ENCODE measurements around the gene MMP23B.

The MMP23B gene

DNA sequence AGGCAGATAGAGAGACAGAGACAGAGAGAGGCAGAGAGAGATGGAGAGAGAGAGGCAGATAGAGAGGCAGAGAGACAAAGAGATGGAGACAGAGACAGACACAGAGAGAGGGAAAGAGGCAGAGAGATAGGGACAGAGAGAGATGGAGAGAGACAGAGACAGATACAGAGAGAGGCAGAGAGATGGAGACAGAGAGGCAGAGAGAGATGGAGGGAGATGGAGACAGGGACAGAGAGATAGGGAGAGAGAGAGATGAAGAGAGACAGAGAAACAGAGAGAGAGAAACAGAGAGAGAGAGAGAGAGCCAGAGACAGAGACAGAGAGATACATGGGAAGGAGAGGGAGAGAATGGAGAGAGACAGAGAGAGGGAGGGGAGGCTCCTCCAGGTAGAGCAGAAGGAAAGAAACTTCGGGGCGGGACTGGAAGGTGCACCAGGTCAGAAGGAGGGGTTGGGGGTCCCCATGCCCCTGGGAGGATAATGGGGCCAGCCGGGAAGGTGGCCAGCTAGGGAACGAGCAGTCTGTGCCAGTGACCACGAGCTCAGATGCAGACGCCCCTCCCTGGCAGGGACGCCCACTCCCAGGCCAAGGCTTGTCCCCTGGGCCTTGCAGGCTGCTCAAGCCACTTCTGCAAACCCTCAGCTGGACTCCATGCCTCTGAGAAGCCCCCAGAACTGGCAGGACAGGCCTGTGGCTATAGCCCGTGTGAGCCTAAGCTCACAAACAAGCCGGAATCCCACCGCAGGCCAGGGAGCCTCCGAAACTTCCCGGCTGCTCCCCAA lies 35.3 kb upstream of the MMP23B start:
- TF ChIP-seq CTCF (IDR thresholded peaks at IDR 0.05; ENCODE audit: low read length, missing control alignments): no peak
- DNase-seq (ENCODE audit: low read depth): no peak
- H3K4me3 ChIP-seq (replicated peaks; ENCODE audit: low read depth, low read length): no peak overlapping the region

DNA sequence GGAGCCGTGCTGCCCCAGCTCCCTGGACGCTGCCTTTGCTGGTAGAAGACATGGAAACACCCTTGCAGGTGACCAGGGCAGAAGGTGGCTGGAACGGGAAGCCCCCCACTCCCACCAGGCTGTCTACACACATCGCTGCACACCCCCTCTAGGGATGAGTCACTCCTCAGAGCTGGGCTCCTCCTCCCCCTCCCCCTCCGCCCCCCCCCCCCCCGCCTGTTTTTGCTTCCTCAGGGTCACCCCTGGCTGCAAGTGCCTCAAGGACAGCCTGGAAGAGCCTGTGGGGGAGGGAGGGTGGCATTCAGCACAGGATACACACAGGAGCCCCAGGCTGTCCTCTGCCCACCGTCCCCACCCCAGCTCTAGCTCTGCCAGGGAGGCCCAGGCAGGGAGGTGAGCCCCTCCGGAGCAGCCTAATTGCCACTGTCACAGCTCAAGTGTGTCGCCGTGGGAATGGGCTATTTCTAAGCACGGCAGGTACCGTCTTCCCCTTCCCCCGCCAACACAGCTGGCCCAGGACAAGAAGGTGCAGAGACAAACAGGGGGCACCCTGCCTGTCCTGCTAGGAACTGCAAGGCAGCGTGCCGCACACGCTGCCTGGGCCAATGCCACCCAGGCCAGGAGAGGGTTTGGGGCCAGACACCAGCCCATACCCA lies 34.6 kb upstream of the MMP23B start:
- TF ChIP-seq CTCF (IDR thresholded peaks at IDR 0.05; ENCODE audit: low read length, missing control alignments): peak; percentile 31
- no peak for DNase-seq (ENCODE audit: low read depth)
- no peak overlapping the region for H3K4me3 ChIP-seq (replicated peaks; ENCODE audit: low read depth, low read length)

GRCh38 chr1:1598051-1598719 lies 33.8 kb upstream of the MMP23B start:
- no peak for DNase-seq (ENCODE audit: low read depth)
- TF ChIP-seq CTCF (IDR thresholded peaks at IDR 0.05; ENCODE audit: low read length, missing control alignments): no peak
- H3K4me3 ChIP-seq (replicated peaks; ENCODE audit: low read depth, low read length): no peak overlapping the region

DNA sequence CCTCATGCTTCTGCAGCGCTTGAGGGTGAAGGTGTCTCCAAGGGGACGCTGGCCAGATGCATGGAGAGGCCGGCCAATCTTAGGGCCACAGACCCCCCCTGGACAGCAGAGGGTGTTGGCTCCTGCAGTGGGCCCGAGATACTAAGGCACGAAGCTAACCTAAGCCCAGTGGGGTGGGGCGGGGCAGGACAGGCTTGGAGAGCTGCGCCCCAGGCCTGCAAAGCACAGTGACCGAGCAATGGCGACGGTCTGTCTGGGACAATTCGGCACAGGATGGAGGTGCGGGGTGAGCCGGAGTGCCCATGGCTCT lies 33.3 kb upstream of the MMP23B start:
- TF ChIP-seq CTCF (IDR thresholded peaks at IDR 0.05; ENCODE audit: low read length, missing control alignments): no peak
- H3K4me3 ChIP-seq (replicated peaks; ENCODE audit: low read depth, low read length): no peak overlapping the region
- DNase-seq (ENCODE audit: low read depth): no peak

- TF ChIP-seq CTCF (IDR thresholded peaks at IDR 0.05; ENCODE audit: low read length, missing control alignments): no peak
- peak; percentile 42 for DNase-seq (ENCODE audit: low read depth)
- H3K4me3 ChIP-seq (replicated peaks; ENCODE audit: low read depth, low read length): no peak overlapping the region
These were observed 32.7 kb upstream of the MMP23B start for GRCh38 chr1:1599030-1599934.

- no peak for DNase-seq (ENCODE audit: low read depth)
- H3K4me3 ChIP-seq (replicated peaks; ENCODE audit: low read depth, low read length): peak within 1 kb of the TSS; percentile 46
These were observed 31.8 kb upstream of the MMP23B start, which contains the start of gene FNDC10 for GRCh38 chr1:1599935-1600860. FNDC10 (minus strand) TSS chr1:1600135; CDS start chr1:1600015, 120 bp downstream.

More at GRCh38 chr1:1599935-1600860, 31.8 kb upstream of the MMP23B start, which contains the start of gene FNDC10:
- TF ChIP-seq CTCF (IDR thresholded peaks at IDR 0.05; ENCODE audit: low read length, missing control alignments): no peak

Data from fibroblast of pulmonary artery (primary cell).